H1 (cell line): ENCODE measurements around the gene KRT14. TPM values are rescaled to one million over a fixed set of nuclear protein-coding genes. Genes with fewer than 3 reads are reported as not detected.

ENCODE experiments used
- CTCF ChIA-PET: fragments of 300-600 bp; sonication (Branson Sonifier 250); formaldehyde crosslinking; loops from one replicate; lab custom pipeline; 2021; ENCODE audit not compliant: partially characterized antibody; lab: Charles Lee
- POLR2A ChIA-PET: fragments of 300-600 bp; sonication (Branson Sonifier 250); formaldehyde crosslinking; loops from one replicate; lab custom pipeline; 2021; ENCODE audit warnings: inconsistent platforms; ENCODE audit not compliant: partially characterized antibody; lab: Charles Lee
- DNase-seq, 2 experiments: peaks; one replicate each; pipeline versions ENCODE4 v3.0.0 to v3.0.0-alpha.2; 2010 to 2022; ENCODE audit warnings: low spot score in 2 of 2, low read depth in 1 of 2, mixed read lengths in 1 of 2
- FAIRE-seq: peaks from 2 replicates; lab custom pipeline; 2011; peaks lifted over from hg19 to GRCh38; lab: Jason Lieb, UNC
- H2AFZ ChIP-seq: 2 replicates; pipeline ENCODE4 v1.8.1; 2012; ENCODE audit warnings: low read length, inconsistent platforms
- H2AK5ac ChIP-seq: 2 replicates; pipeline ENCODE4 v1.6.1; 2013; ENCODE audit warnings: low read depth, low read length
- H2BK120ac ChIP-seq: replicated peaks from 2 replicates; pipeline ENCODE3; 2013; ENCODE audit warnings: low read depth, low read length, inconsistent platforms
- H2BK12ac ChIP-seq: 2 replicates; pipeline ENCODE4 v1.6.1; 2013; ENCODE audit warnings: low read depth, low read length
- H2BK15ac ChIP-seq: 2 replicates; pipeline ENCODE4 v1.6.1; 2013; ENCODE audit warnings: low read length
- H2BK20ac ChIP-seq: 2 replicates; pipeline ENCODE4 v1.6.1; 2013; ENCODE audit warnings: low read length
- H2BK5ac ChIP-seq: 2 replicates; pipeline ENCODE4 v1.6.1; 2013; ENCODE audit warnings: low read depth, low read length
- H3K14ac ChIP-seq: 2 replicates; pipeline ENCODE4 v1.6.1; 2013; ENCODE audit warnings: inconsistent platforms; ENCODE audit not compliant: insufficient read length
- H3K18ac ChIP-seq: 2 replicates; pipeline ENCODE4 v1.6.1; 2013; ENCODE audit warnings: low read length; ENCODE audit errors: extremely low read depth
- H3K23ac ChIP-seq: 2 replicates; pipeline ENCODE4 v1.6.1; 2013; ENCODE audit warnings: inconsistent platforms; ENCODE audit not compliant: insufficient read length
- H3K23me2 ChIP-seq: 2 replicates; pipeline ENCODE4 v1.6.1; 2013; ENCODE audit warnings: low read depth, low read length
- H3K27ac ChIP-seq: 2 replicates; pipeline ENCODE4 v1.6.1; 2011; ENCODE audit warnings: low read depth, low read length, inconsistent platforms
- H3K27me3 ChIP-seq, 4 experiments: replicated peaks in 1 of 4; 1 replicate in 1 of 4; 2 replicates in 3 of 4; pipeline versions ENCODE4 v1.6.1 to v1.8.1; 2011 to 2013; ENCODE audit warnings: low read length in 3 of 4, mild to moderate bottlenecking in 3 of 4, inconsistent platforms in 2 of 4, mixed read lengths in 2 of 4, moderate library complexity in 1 of 4; ENCODE audit not compliant: control insufficient read depth in 3 of 4, insufficient read depth in 3 of 4; ENCODE audit errors: extremely low read depth in 1 of 4
- H3K36me3 ChIP-seq, 4 experiments: 2 replicates each; pipeline versions ENCODE4 v1.6.1 to v1.8.1; 2011 to 2013; ENCODE audit warnings: mild to moderate bottlenecking in 4 of 4, low read length in 3 of 4, moderate library complexity in 2 of 4, control low read depth in 1 of 4, inconsistent platforms in 1 of 4; ENCODE audit not compliant: insufficient read depth in 4 of 4, control insufficient read depth in 2 of 4
- H3K4ac ChIP-seq: replicated peaks from 2 replicates; pipeline ENCODE3; 2013; ENCODE audit warnings: low read length, low read depth, mixed read lengths, inconsistent platforms; ENCODE audit not compliant: insufficient read length
- H3K4me1 ChIP-seq, 4 experiments: replicated peaks in 1 of 4; 1 replicate in 1 of 4; 2 replicates in 3 of 4; pipeline versions ENCODE4 v1.6.1 to v1.8.1; 2011 to 2013; ENCODE audit warnings: low read length in 3 of 4, inconsistent platforms in 2 of 4, mixed read lengths in 1 of 4; ENCODE audit not compliant: insufficient read depth in 4 of 4, control insufficient read depth in 3 of 4
- H3K4me2 ChIP-seq, 2 experiments: 2 replicates each; pipeline versions ENCODE4 v1.6.1 to v1.8.1; 2011 to 2013; ENCODE audit warnings: low read depth in 2 of 2, low read length in 2 of 2, control low read depth in 1 of 2, inconsistent platforms in 1 of 2, mild to moderate bottlenecking in 1 of 2; ENCODE audit not compliant: insufficient read depth in 1 of 2
- H3K4me3 ChIP-seq, 4 experiments: fragments of 200-600, 300-600 bp in 1 of 4; sonication (generic), shearing (Covaris generic), sonication (Bioruptor Twin) in 1 of 4; 2 replicates each; pipeline versions ENCODE4 v1.5.1 to v1.8.1; 2011 to 2016; ENCODE audit warnings: low read length in 4 of 4, low read depth in 3 of 4, control low read depth in 2 of 4, inconsistent platforms in 2 of 4, mild to moderate bottlenecking in 2 of 4, mixed read lengths in 1 of 4, moderate library complexity in 1 of 4; ENCODE audit not compliant: insufficient read depth in 2 of 4; ENCODE audit errors: extremely low read depth in 1 of 4
- H3K56ac ChIP-seq: replicated peaks from 2 replicates; pipeline ENCODE3; 2013; ENCODE audit warnings: low read depth, mild to moderate bottlenecking, mixed read lengths, low read length, inconsistent platforms; ENCODE audit not compliant: insufficient read length
- H3K79me1 ChIP-seq: 2 replicates; pipeline ENCODE4 v1.6.1; 2013; ENCODE audit warnings: low read depth, low read length, control low read depth
- H3K79me2 ChIP-seq, 2 experiments: 2 replicates each; pipeline versions ENCODE4 v1.6.1 to v1.8.1; 2012 to 2013; ENCODE audit warnings: low read length in 2 of 2, mild to moderate bottlenecking in 2 of 2, inconsistent platforms in 1 of 2; ENCODE audit not compliant: insufficient read depth in 2 of 2, control insufficient read depth in 1 of 2
- H3K9ac ChIP-seq, 4 experiments: replicated peaks in 1 of 4; 1 replicate in 1 of 4; 2 replicates in 3 of 4; pipeline versions ENCODE4 v1.6.1 to v1.8.1; 2011 to 2013; ENCODE audit warnings: low read depth in 3 of 4, low read length in 3 of 4, control low read depth in 2 of 4, mild to moderate bottlenecking in 2 of 4, moderate library complexity in 2 of 4, inconsistent platforms in 1 of 4; ENCODE audit errors: extremely low read depth in 1 of 4
- H3K9me3 ChIP-seq, 2 experiments: 2 replicates each; pipeline versions ENCODE4 v1.6.1 to v1.8.1; 2012 to 2013; ENCODE audit warnings: mild to moderate bottlenecking in 2 of 2, moderate library complexity in 2 of 2, control low read depth in 1 of 2, inconsistent platforms in 1 of 2, low read depth in 1 of 2, low read length in 1 of 2, mixed read lengths in 1 of 2; ENCODE audit not compliant: insufficient read depth in 2 of 2
- H4K20me1 ChIP-seq, 2 experiments: replicated peaks in 1 of 2; 2 replicates each; pipeline versions ENCODE3 to v1.8.1; 2011 to 2013; ENCODE audit warnings: inconsistent platforms in 2 of 2, low read length in 2 of 2, mild to moderate bottlenecking in 1 of 2; ENCODE audit not compliant: insufficient read depth in 2 of 2, control insufficient read depth in 1 of 2
- H4K5ac ChIP-seq: 2 replicates; pipeline ENCODE4 v1.6.1; 2013; ENCODE audit warnings: low read length, low read depth, mixed read lengths, inconsistent platforms; ENCODE audit not compliant: insufficient read length
- H4K8ac ChIP-seq: 2 replicates; pipeline ENCODE4 v1.8.0; 2013; ENCODE audit warnings: mild to moderate bottlenecking, moderate library complexity, low read length, inconsistent platforms; ENCODE audit not compliant: insufficient read depth; ENCODE audit errors: extremely low read depth
- H4K91ac ChIP-seq: replicated peaks from 2 replicates; pipeline ENCODE3; 2013; ENCODE audit warnings: low read length, mixed read lengths, inconsistent platforms; ENCODE audit not compliant: insufficient read length
- RAD21 ChIP-seq, 2 experiments: IDR thresholded peaks in 1 of 2; conservative IDR thresholded peaks in 1 of 2; 2 replicates each; pipeline ENCODE4 v1.6.1; 2011; ENCODE audit warnings: low read depth in 2 of 2, low read length in 2 of 2, improper control_type of control experiment in 1 of 2, inconsistent platforms in 1 of 2, mild to moderate bottlenecking in 1 of 2, moderate library complexity in 1 of 2
- SUZ12 ChIP-seq: fragments of 200-600 bp; sonication (generic); IDR thresholded peaks from 2 replicates; pipeline ENCODE4 v1.6.1; 2012; ENCODE audit warnings: mild to moderate bottlenecking, inconsistent platforms, low read length, moderate library complexity, mixed read lengths
- TEAD4 ChIP-seq: IDR thresholded peaks from 2 replicates; pipeline ENCODE4 v1.6.1; 2012; ENCODE audit warnings: low read depth, low read length, inconsistent platforms, mixed read lengths
- WGBS, 2 experiments: shearing (Covaris generic) in 1 of 2; methylation state at CpG; one replicate each; pipeline versions ENCODE4 v1.1.6 to v1.1.7; 2013 to 2015; ENCODE audit warnings: low lambda C conversion rate in 2 of 2, mixed read lengths in 2 of 2, inconsistent platforms in 1 of 2, low coverage in 1 of 2, missing lambda C conversion rate in 1 of 2; ENCODE audit not compliant: insufficient replicate concordance in 2 of 2, insufficient coverage in 1 of 2, insufficient read length in 1 of 2; ENCODE audit errors: extremely low coverage in 1 of 2, missing lambda C conversion rate in 1 of 2; 5-methylcytosine and 5-hydroxymethylcytosine counted together
- polyA plus RNA-seq, 7 experiments: library from polyadenylated mRNA; depleted of rRNA in 3 of 7; stranded (reverse) in 5 of 7; unstranded in 2 of 7; fragments of >200 nt in 5 of 7; fragments of 200-250 nt in 2 of 7; gene quantifications; 1 replicate in 5 of 7; 2 replicates in 1 of 7; 4 replicates in 1 of 7; pipeline versions ENCODE4 v1.2.1 to v1.2.3, GENCODE V29; 2011 to 2013; ENCODE audit warnings: missing spikeins in 2 of 7, mixed read lengths in 2 of 7
- total RNA-seq: library from RNA; stranded (reverse); fragmentation: NEBNext Ultra II Directional; extraction: Animal tissue kit (Norgen Biotek cat#: 25700); gene quantifications from 2 replicates; pipeline ENCODE4 v1.2.1, GENCODE V29; 2021

The KRT14 gene
- total and polyA plus RNA-seq, 2 of the 8 experiments (the other 6 are each of a cell fraction or from before 2014, with no cell fraction given): 0.35 TPM; not detected in 1

GRCh38 chr17:41617698-41618097 is 31.0 kb upstream of the KRT14 start:
- Histone ChIP-seq H4K8ac (0 out of 2 replicates have a peak overlapping the region, but pooled peaks have one; percentile 68), H3K4me1 (peaks cover 0 to 4% (median 2%) of the 10 kb centered on the region in 4 experiments; a peak in 3 of 7 replicates), H4K20me1 (no peaks in the 10 kb centered on the region), H2BK5ac (no peak overlapping the region), H3K4me3 (no peak overlapping the region), H3K27me3 (no peaks in the 10 kb centered on the region), H2AFZ (no peak overlapping the region), H3K79me2 (no peaks in the 10 kb centered on the region), H2BK20ac (no peak overlapping the region), H3K14ac (no peak overlapping the region), H2AK5ac (no peak overlapping the region), H3K9me3 (no peaks in the 10 kb centered on the region), H3K23me2 (no peaks in the 10 kb centered on the region), H3K27ac (no peak overlapping the region), H3K4ac (no peak overlapping the region), H2BK12ac (no peak overlapping the region), H2BK15ac (0 out of 2 replicates have a peak overlapping the region, but pooled peaks have one; percentile 46), H3K4me2 (no peak overlapping the region), H3K36me3 (no peaks in the 10 kb centered on the region), H3K56ac (no peak overlapping the region), H3K9ac (no peak overlapping the region), H4K5ac (no peak overlapping the region), H2BK120ac (no peak overlapping the region), H4K91ac (peak overlapping the region; percentile 42), H3K79me1 (no peaks in the 10 kb centered on the region), H3K18ac (no peak overlapping the region), H3K23ac (no peak overlapping the region)
- POLR2A ChIA-PET: no interaction called here
- DNase-seq (no peak), FAIRE-seq (no peak)
- CTCF ChIA-PET: interaction anchor here (1.2 to 14.5 kb wide), 4 partner anchors 7 to 32 kb away, joined by 3 to 103 read pairs (median 8); no protein-coding TSS in a partner anchor
- no peak for TF ChIP-seq TEAD4
- no peak for TF ChIP-seq SUZ12
- TF ChIP-seq RAD21 (IDR thresholded peaks at IDR 0.05 in 1 of 2, conservative IDR thresholded peaks at IDR 0.05 in 1 of 2; ENCODE audit: low read depth in 2 of 2, low read length in 2 of 2): no peak
- 82% methylated on average over 9 of the region's 11 CpGs; no CpG with 5 or more reads in 1 of the 2 experiments for WGBS, 2 experiments
